Type B pancreatic cell (in vitro differentiated cells): ENCODE results near the gene PLPPR5. TPM values are rescaled to one million over a fixed set of nuclear protein-coding genes. Genes with fewer than 3 reads are reported as not detected.

ENCODE experiments used
- DNase-seq: peaks from one replicate; pipeline ENCODE4 v3.0.0; 2021; ENCODE audit warnings: mixed read lengths; ENCODE audit not compliant: unreplicated experiment; ENCODE audit errors: extremely low spot score
- H3K27ac Mint-ChIP-seq: 2 replicates; pipeline ENCODE4 v1.8.0; 2021; ENCODE audit warnings: mild to moderate bottlenecking, mixed read lengths
- H3K27me3 Mint-ChIP-seq: 2 replicates; pipeline ENCODE4 v1.8.0; 2021; ENCODE audit warnings: mixed read lengths
- H3K36me3 Mint-ChIP-seq: 2 replicates; pipeline ENCODE4 v1.8.0; 2021; ENCODE audit warnings: mixed read lengths
- H3K4me1 Mint-ChIP-seq: one replicate; pipeline ENCODE4 v1.8.0; 2021; ENCODE audit warnings: mixed read lengths; ENCODE audit not compliant: unreplicated experiment
- H3K4me3 Mint-ChIP-seq: 2 replicates; pipeline ENCODE4 v1.8.0; 2021; ENCODE audit warnings: mild to moderate bottlenecking, mixed read lengths
- H3K9me3 Mint-ChIP-seq: 2 replicates; pipeline ENCODE4 v1.8.0; 2021; ENCODE audit warnings: mixed read lengths
- total RNA-seq: library from RNA; stranded (reverse); gene quantifications from 2 replicates; pipeline ENCODE4 v1.2.1, GENCODE V29; 2021; ENCODE audit warnings: low replicate concordance
- TF ChIP-seq, protein P1 (sequence below): fragments of 200-600 bp; sonication (generic); conservative IDR thresholded peaks from 2 replicates; pipeline ENCODE4 v1.5.0; 2021; ENCODE audit warnings: antibody characterized with exemption, mild to moderate bottlenecking

PLPPR5 gene
- total RNA-seq, 1 donor from 2014 or later: 5.9 TPM

DNA sequence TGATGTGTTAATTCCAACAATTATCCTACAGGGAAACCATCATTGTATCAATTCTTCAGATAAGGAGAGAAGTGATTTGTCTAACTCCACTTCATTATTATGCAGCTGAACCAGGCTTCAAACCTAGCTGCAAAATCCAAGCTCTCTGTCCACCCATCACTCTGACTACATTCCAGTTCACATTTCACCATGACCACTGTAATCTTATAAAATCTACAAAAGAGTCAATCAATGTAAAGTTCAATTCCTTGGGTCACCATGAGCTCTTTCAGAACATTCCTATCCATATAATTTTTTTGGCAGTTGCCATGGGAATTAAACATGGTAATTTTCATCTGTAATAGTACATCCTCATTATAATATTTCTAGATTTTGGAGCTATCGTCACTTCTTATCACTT is 100.9 kb downstream of the PLPPR5 start:
- Mint-ChIP-seq H3K4me1 (no peaks in the 10 kb centered on the region), H3K4me3 (no peak overlapping the region), H3K9me3 (no peaks in the 10 kb centered on the region), H3K36me3 (no peaks in the 10 kb centered on the region), H3K27ac (no peak overlapping the region), H3K27me3 (no peaks in the 10 kb centered on the region)
- TF ChIP-seq, protein P1, sequence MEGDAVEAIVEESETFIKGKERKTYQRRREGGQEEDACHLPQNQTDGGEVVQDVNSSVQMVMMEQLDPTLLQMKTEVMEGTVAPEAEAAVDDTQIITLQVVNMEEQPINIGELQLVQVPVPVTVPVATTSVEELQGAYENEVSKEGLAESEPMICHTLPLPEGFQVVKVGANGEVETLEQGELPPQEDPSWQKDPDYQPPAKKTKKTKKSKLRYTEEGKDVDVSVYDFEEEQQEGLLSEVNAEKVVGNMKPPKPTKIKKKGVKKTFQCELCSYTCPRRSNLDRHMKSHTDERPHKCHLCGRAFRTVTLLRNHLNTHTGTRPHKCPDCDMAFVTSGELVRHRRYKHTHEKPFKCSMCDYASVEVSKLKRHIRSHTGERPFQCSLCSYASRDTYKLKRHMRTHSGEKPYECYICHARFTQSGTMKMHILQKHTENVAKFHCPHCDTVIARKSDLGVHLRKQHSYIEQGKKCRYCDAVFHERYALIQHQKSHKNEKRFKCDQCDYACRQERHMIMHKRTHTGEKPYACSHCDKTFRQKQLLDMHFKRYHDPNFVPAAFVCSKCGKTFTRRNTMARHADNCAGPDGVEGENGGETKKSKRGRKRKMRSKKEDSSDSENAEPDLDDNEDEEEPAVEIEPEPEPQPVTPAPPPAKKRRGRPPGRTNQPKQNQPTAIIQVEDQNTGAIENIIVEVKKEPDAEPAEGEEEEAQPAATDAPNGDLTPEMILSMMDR: no peak
- no peak for DNase-seq

DNA sequence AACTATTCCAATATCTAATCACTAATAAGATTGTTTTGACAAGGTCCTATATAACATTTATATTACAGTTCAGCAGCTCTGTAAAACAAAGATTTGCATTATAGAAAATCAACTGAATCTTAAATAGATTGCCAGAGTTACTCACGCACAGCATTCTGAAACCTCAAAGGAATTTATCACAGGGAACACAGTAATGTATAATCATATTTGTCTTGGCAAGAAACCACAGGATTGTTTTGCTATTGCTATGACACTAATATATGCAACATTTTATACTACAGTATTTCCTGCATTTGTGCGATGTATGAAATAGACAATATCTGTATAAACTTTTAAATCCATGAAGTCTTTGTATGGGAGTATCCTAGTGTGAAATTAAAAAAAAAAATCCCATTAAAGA is 101.4 kb downstream of the PLPPR5 start:
- no peak for DNase-seq
- H3K27me3 Mint-ChIP-seq: no peaks in the 10 kb centered on the region

DNA sequence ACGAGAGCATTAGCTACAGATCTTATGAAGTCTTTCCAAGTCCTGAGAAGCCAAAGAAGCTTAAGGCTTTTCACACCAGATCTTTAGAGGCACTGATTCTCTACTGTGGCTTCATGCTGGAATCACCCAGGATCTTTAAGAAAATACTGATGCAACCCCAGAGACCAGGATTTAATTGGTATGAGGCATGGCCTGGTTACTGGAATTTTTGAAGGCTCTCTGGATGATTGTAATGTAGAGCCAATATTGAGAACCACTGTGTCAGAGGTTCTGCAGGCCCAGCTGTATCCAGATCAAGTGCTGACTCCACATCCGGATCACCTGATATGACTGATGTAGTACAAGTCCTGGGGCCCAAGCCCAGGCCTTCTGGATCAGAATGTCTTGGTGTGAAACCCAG is 105.7 kb downstream of the PLPPR5 start:
- Mint-ChIP-seq H3K36me3 (no peaks in the 10 kb centered on the region), H3K27me3 (no peaks in the 10 kb centered on the region), H3K4me1 (no peaks in the 10 kb centered on the region), H3K4me3 (no peak overlapping the region), H3K27ac (no peak overlapping the region), H3K9me3 (no peaks in the 10 kb centered on the region)
- TF ChIP-seq, protein P1: no peak
- no peak for DNase-seq

More for the DNA sequence above, 101.4 kb downstream of the PLPPR5 start:
- Mint-ChIP-seq H3K36me3 (no peaks in the 10 kb centered on the region), H3K4me1 (no peaks in the 10 kb centered on the region), H3K4me3 (no peak overlapping the region), H3K9me3 (no peaks in the 10 kb centered on the region), H3K27ac (no peak overlapping the region)
- TF ChIP-seq, protein P1: no peak

DNA sequence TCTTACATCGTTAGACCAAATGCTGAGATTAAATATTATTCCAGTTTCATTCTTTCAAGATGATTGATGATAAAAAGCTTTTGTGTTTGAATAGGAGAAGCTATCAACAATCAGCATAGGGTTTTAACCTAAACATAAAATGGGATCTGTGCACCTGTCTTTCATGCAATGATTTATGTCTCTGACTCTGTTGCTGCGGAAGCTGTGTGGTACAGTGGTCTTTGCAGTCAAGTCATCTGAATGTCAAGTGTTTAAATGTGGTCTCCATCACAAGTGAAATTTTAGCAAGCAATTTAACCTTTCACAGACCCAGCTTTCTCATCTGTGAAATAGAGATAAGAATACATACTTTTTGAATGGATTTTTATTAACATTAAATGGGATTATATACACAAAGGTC is 107.2 kb downstream of the PLPPR5 start:
- H3K4me1 Mint-ChIP-seq: no peaks in the 10 kb centered on the region
- TF ChIP-seq, protein P1: no peak
- no peaks in the 10 kb centered on the region for H3K27me3 Mint-ChIP-seq
- H3K9me3 Mint-ChIP-seq: no peaks in the 10 kb centered on the region
- no peak overlapping the region for H3K4me3 Mint-ChIP-seq
- no peaks in the 10 kb centered on the region for H3K36me3 Mint-ChIP-seq
- H3K27ac Mint-ChIP-seq: no peak overlapping the region
- DNase-seq: no peak

DNA sequence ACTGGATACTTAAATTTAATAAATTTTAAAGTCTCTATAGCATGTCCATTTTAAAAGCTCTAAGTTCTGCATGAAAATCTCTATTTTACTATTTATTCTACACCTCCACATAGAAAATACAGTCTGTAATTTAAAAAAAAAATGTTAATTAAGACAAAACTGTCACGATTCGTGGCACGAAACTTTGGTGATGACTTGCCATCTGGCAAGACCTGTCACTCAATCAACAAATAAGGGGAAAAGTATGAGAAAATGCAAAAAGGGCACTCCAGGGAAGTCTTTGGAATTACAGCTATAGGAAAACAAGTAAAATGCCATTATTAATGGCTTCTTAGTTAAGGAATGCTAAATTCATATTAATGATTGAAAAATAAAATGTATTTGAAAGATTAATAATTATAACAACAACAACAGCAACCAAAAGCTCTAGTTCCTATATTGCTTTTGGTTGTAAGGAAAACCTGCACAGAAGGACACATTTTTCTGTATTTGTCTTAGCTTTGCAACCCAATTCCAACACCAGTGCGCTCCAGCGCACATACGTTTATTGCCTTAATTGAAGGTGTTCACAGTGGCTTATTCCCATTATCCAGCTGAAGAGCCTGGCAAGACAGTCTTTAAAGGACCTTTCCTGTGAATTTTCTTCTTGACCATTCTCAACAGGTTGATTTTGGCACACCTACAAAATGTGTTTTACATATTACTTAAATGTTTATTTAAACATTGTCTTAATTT is 107.8 kb downstream of the PLPPR5 start:
- no peaks in the 10 kb centered on the region for H3K9me3 Mint-ChIP-seq
- no peak overlapping the region for H3K4me3 Mint-ChIP-seq
- H3K4me1 Mint-ChIP-seq: no peaks in the 10 kb centered on the region
- H3K27ac Mint-ChIP-seq: no peak overlapping the region
- H3K27me3 Mint-ChIP-seq: no peaks in the 10 kb centered on the region
- H3K36me3 Mint-ChIP-seq: no peaks in the 10 kb centered on the region
- DNase-seq: no peak
- TF ChIP-seq, protein P1: no peak
